Measurements from ENCODE around the gene WARS2. TPM values are rescaled to one million over a fixed set of nuclear protein-coding genes. Genes with fewer than 3 reads are reported as not detected.

WARS2 gene
- total and polyA plus RNA-seq, 12 donors, result 5.1 to 35.9 (median 20.9) TPM

DNA sequence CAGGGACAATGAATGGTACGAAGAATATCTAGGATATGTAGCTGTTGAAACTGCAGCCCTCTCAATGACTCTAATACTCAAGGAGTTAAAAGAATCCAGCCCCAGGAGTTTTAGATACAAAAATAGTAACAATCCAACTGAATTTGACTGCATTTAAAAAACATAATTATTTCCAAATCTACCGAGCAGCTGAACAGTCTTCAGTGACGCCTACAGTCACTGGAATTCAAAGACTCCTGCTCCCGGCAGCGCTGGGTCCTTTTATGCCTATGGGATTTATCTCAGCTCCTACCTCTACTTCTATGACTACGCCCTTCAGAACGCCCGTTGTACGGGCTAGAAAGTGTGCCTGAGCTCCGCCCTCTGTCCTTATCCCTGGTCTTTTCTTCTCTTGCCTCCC is 55.7 kb downstream of the WARS2 start:
- no peaks in the 10 kb centered on the region for H3K27me3 ChIP-seq
- DNase-seq, result no peak
- H3K4me1 ChIP-seq (replicated peaks in 1 of 2), result no peaks in the 10 kb centered on the region
- TF ChIP-seq POLR2A (IDR thresholded peaks at IDR 0.05), result no peak
- TF ChIP-seq, protein P1, sequence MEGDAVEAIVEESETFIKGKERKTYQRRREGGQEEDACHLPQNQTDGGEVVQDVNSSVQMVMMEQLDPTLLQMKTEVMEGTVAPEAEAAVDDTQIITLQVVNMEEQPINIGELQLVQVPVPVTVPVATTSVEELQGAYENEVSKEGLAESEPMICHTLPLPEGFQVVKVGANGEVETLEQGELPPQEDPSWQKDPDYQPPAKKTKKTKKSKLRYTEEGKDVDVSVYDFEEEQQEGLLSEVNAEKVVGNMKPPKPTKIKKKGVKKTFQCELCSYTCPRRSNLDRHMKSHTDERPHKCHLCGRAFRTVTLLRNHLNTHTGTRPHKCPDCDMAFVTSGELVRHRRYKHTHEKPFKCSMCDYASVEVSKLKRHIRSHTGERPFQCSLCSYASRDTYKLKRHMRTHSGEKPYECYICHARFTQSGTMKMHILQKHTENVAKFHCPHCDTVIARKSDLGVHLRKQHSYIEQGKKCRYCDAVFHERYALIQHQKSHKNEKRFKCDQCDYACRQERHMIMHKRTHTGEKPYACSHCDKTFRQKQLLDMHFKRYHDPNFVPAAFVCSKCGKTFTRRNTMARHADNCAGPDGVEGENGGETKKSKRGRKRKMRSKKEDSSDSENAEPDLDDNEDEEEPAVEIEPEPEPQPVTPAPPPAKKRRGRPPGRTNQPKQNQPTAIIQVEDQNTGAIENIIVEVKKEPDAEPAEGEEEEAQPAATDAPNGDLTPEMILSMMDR (IDR thresholded peaks at IDR 0.05), result no peak
- H3K9me3 ChIP-seq (replicated peaks in 1 of 3), result no peaks in the 10 kb centered on the region
- H3K36me3 ChIP-seq (replicated peaks in 1 of 2), result no peaks in the 10 kb centered on the region
- H3K27ac ChIP-seq, result no peak overlapping the region
- H3K4me3 ChIP-seq, result no peak overlapping the region
- WGBS, 4 donors, result 88 to 92% (median 89%) methylated on average over 10 of the region's 10 CpGs
- intact Hi-C loops (cut with DNase I), result no loop called here

DNA sequence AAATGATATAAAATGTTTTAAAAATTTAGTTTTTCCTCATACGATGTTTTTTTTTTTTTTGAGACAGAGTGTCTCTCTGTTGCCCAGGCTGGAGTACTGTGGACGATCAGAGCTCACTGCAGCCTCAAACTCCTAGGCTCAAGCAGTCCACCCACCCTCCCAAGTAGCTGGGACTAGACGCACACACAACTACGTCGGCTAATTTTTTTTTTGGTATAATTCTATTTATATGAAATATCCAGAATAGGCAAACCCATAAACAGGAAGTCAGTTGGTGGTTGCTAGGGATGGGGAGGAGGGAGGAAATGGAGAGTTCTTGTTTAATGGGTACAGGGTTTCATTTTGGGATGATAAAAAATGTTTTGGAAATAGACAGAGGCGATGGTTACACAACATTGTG is 56.5 kb downstream of the WARS2 start:
- H3K27me3 ChIP-seq, result no peaks in the 10 kb centered on the region
- H3K4me1 ChIP-seq (replicated peaks in 1 of 2), result no peaks in the 10 kb centered on the region
- no peaks in the 10 kb centered on the region for H3K36me3 ChIP-seq (replicated peaks in 1 of 2)
- WGBS, 4 donors, result 72 to 82% (median 79%) methylated on average over 6 of the region's 6 CpGs
- H3K4me3 ChIP-seq, result no peak overlapping the region
- no peaks in the 10 kb centered on the region for H3K9me3 ChIP-seq (replicated peaks in 1 of 3)
- intact Hi-C loops (cut with DNase I), result no loop called here
- TF ChIP-seq, protein P1 (IDR thresholded peaks at IDR 0.05), result no peak
- no peak for TF ChIP-seq POLR2A (IDR thresholded peaks at IDR 0.05)
- no peak for DNase-seq
- no peak overlapping the region for H3K27ac ChIP-seq

DNA sequence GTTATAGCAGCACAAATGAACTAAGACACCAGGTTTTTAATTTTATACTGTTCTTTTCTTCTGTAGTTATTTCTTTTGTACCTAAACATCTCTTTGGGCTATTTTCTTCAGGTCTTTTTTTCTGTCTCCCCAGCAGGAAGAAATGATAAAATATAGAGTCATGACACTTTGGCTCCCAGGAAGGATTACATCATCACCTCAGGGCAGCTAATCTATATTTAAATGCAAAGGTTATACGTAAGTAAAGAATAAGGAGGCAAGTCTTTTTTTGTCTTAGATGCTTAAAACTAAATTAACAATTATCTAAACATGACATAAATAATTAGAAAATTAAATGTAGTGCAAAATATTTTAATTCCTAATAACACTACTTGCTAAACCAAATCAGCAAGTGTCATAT is 57.0 kb downstream of the WARS2 start:
- 84 to 88% (median 86%) methylated on average over 1 of the region's 1 CpG for WGBS, 4 donors

DNA sequence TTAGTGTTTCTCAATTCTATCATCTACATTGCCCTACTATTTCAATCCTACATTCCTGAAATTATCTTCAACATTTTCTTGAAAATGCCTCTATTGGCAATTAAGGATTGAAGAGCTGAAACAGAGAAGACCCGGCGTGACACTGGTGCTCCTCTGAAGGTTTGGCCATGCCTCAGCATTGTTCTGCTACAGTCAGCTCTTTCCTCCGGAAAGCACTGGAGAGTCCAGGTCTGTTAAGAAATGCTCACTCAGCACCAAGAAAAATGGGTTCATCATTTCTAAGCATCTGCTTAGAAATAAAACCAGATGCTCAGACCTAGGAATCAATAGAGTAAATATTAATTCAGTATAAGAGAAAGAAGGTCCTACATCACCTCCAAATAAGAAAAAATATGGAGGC is 58.8 kb downstream of the WARS2 start:
- intact Hi-C loops (cut with DNase I), result no loop called here
- 82 to 92% (median 85%) methylated on average over 3 of the region's 3 CpGs for WGBS, 4 donors
- TF ChIP-seq, protein P1 (IDR thresholded peaks at IDR 0.05), result no peak
- no peak for TF ChIP-seq POLR2A (IDR thresholded peaks at IDR 0.05)
- Histone ChIP-seq H3K27ac (no peak overlapping the region), H3K27me3 (no peaks in the 10 kb centered on the region), H3K4me3 (no peak overlapping the region), H3K36me3 (replicated peaks in 1 of 2) (no peaks in the 10 kb centered on the region), H3K4me1 (replicated peaks in 1 of 2) (no peaks in the 10 kb centered on the region), H3K9me3 (replicated peaks in 1 of 3) (no peaks in the 10 kb centered on the region)
- no peak for DNase-seq

More for the DNA sequence above, 57.0 kb downstream of the WARS2 start:
- Histone ChIP-seq H3K36me3 (replicated peaks in 1 of 2) (no peaks in the 10 kb centered on the region), H3K9me3 (replicated peaks in 1 of 3) (no peaks in the 10 kb centered on the region), H3K27me3 (no peaks in the 10 kb centered on the region), H3K4me3 (no peak overlapping the region), H3K4me1 (replicated peaks in 1 of 2) (no peaks in the 10 kb centered on the region), H3K27ac (no peak overlapping the region)
- TF ChIP-seq, protein P1 (IDR thresholded peaks at IDR 0.05), result no peak
- no peak for TF ChIP-seq POLR2A (IDR thresholded peaks at IDR 0.05)
- no peak for DNase-seq
- intact Hi-C loops (cut with DNase I), result no loop called here

Measured in adrenal gland (tissue), 12 donors.